Cardiac ventricle fibroblast (primary cell): ENCODE results near the gene ZBED5. TPM values are rescaled to one million over a fixed set of nuclear protein-coding genes. Genes with fewer than 3 reads are reported as not detected.

Experiments used
- total RNA-seq: library from RNA; depleted of rRNA; stranded (reverse); fragments of >200 nt; gene quantifications from 2 replicates; pipeline ENCODE4 v1.2.3, GENCODE V29; 2015

ZBED5 gene
- 18.7 and 24.9 TPM in 2 replicates for total RNA-seq

GRCh38 chr11:10857709-10858438, at the start of gene ZBED5:
ZBED5 (minus strand) TSS chr11:10858053; CDS start chr11:10854945, 3,108 bp downstream.

GRCh38 chr11:10808553-10809372, 49.1 kb downstream of the ZBED5 start, which contains the start of gene EIF4G2:
EIF4G2 (minus strand) TSS chr11:10808926.

Other genes starting within 250 kb of the ZBED5 start
- 1.2 and 1.4 TPM in 2 replicates for gene IRAG1, start 164.3 kb downstream of the ZBED5 start, total RNA-seq
- gene CTR9, start 106.8 kb downstream of the ZBED5 start, total RNA-seq = 22.8 and 24.7 TPM in 2 replicates
- gene EIF4G2, start 49.1 kb downstream of the ZBED5 start, total RNA-seq = 335 and 395 TPM in 2 replicates